K562 (cell line): Measurements from ENCODE around the gene CERCAM. TPM values are rescaled to one million over a fixed set of nuclear protein-coding genes. Genes with fewer than 3 reads are reported as not detected.

Experiments used
- ATAC-seq: fragments of 200-7000 bp; cut with Tn5 transposase; 3 replicates; pipeline ENCODE4 v1.9.1; 2020; ENCODE audit warnings: moderate library complexity
- BruUV-seq: library from RNA; stranded (reverse); fragments of 400-500 nt; replicated peaks from 2 replicates; lab custom pipeline; 2021; lab: Mats Ljungman, UMichigan
- CTCF ChIA-PET: fragments of 300-600 bp; formaldehyde crosslinking; extraction: SDS; loops from one replicate; lab custom pipeline; 2021; ENCODE audit warnings: low intra/inter-chr PET ratio; lab: Yijun Ruan, JAX
- POLR2A ChIA-PET: fragments of 300-600, 350-650 bp; sonication (Branson Sonifier 250); formaldehyde crosslinking; extraction: SDS; loops from one replicate; lab custom pipeline; 2021; ENCODE audit warnings: antibody characterized with exemption, inconsistent platforms; lab: Yijun Ruan, JAX
- DNase-seq, 4 experiments: peaks; one replicate each; pipeline versions ENCODE4 v3.0.0 to v3.0.0-alpha.2; 2011 to 2018; ENCODE audit warnings: low spot score in 3 of 4, mixed read lengths in 3 of 4; ENCODE audit errors: extremely low read depth in 1 of 4
- FAIRE-seq: peaks from 2 replicates; lab custom pipeline; 2011; peaks lifted over from hg19 to GRCh38; lab: Jason Lieb, UNC
- H2AFZ ChIP-seq: 2 replicates; pipeline ENCODE4 v1.6.0; 2011; ENCODE audit warnings: low read depth, low read length, control low read depth, inconsistent platforms
- H3K27ac ChIP-seq: fragments of 200-600 bp; 3 replicates; pipeline ENCODE4 v1.8.0; 2011; ENCODE audit warnings: low read depth, mild to moderate bottlenecking, control low read depth, inconsistent platforms, low read length, moderate library complexity, mixed read lengths; ENCODE audit errors: extremely low read depth
- H3K27me3 ChIP-seq, 2 experiments: fragments of 300-600 bp in 1 of 2; 2 replicates in 1 of 2; 3 replicates in 1 of 2; pipeline versions ENCODE4 v1.6.0 to v1.8.0; 2011; ENCODE audit warnings: inconsistent platforms in 2 of 2, low read length in 2 of 2, mild to moderate bottlenecking in 1 of 2, mixed read lengths in 1 of 2, moderate library complexity in 1 of 2; ENCODE audit not compliant: control insufficient read depth in 2 of 2, insufficient read depth in 2 of 2
- H3K36me3 ChIP-seq: fragments of 300-600 bp; 3 replicates; pipeline ENCODE4 v1.8.0; 2011; ENCODE audit warnings: mild to moderate bottlenecking, low read length, inconsistent platforms; ENCODE audit not compliant: control insufficient read depth, insufficient read depth
- H3K4me1 ChIP-seq, 2 experiments: fragments of 200-600 bp in 1 of 2; replicated peaks in 1 of 2; 2 replicates in 1 of 2; 3 replicates in 1 of 2; pipeline versions ENCODE4 v1.5.1 to v1.8.0; 2011; ENCODE audit warnings: inconsistent platforms in 2 of 2, low read length in 2 of 2, mild to moderate bottlenecking in 1 of 2, mixed read lengths in 1 of 2, moderate library complexity in 1 of 2; ENCODE audit not compliant: control insufficient read depth in 2 of 2, insufficient read depth in 2 of 2
- H3K4me2 ChIP-seq: 2 replicates; pipeline ENCODE4 v1.6.1; 2011; ENCODE audit warnings: low read length, control low read depth, inconsistent platforms, mixed read lengths; ENCODE audit not compliant: insufficient read depth
- H3K4me3 ChIP-seq: fragments of 200-600 bp; sonication (generic), shearing (Covaris generic); 2 replicates; pipeline ENCODE4 v1.5.1; 2016; ENCODE audit warnings: control low read depth, inconsistent platforms
- H3K79me2 ChIP-seq: fragments of 200-600 bp; 3 replicates; pipeline ENCODE4 v1.8.0; 2011; ENCODE audit warnings: low read length, inconsistent platforms; ENCODE audit not compliant: control insufficient read depth, insufficient read depth
- H3K9ac ChIP-seq, 2 experiments: 2 replicates each; pipeline versions ENCODE4 v1.6.0 to v1.6.1; 2011; ENCODE audit warnings: low read depth in 2 of 2, low read length in 2 of 2, control low read depth in 1 of 2, inconsistent platforms in 1 of 2, mild to moderate bottlenecking in 1 of 2, mixed read lengths in 1 of 2; ENCODE audit not compliant: insufficient read depth in 1 of 2
- H3K9me1 ChIP-seq: one replicate; pipeline ENCODE4 v1.6.0; 2011; ENCODE audit warnings: inconsistent platforms, mild to moderate bottlenecking, low read length, moderate library complexity; ENCODE audit not compliant: control insufficient read depth, insufficient read depth
- H3K9me3 ChIP-seq: replicated peaks from 2 replicates; pipeline ENCODE4 v1.5.1; 2011; ENCODE audit warnings: low read depth, low read length, inconsistent platforms; ENCODE audit not compliant: control insufficient read depth, insufficient read depth
- H4K20me1 ChIP-seq: replicated peaks from 2 replicates; pipeline ENCODE4 v1.6.1; 2011; ENCODE audit warnings: low read length, inconsistent platforms, mixed read lengths; ENCODE audit not compliant: control insufficient read depth, insufficient read depth
- BHLHE40 ChIP-seq: IDR thresholded peaks from 2 replicates; pipeline ENCODE4 v1.6.1; 2011; ENCODE audit warnings: low read length, improper control_type of control experiment
- CREB3L1 ChIP-seq: fragments of 450-650 bp; IDR thresholded peaks from 2 replicates; pipeline ENCODE4 v1.6.1; 2014; ENCODE audit warnings: low read depth, mild to moderate bottlenecking, moderate library complexity, borderline replicate concordance
- ELF2 ChIP-seq: fragments of 250-450 bp; sonication (Bioruptor Pico); IDR thresholded peaks from 2 replicates; pipeline ENCODE4 v1.5.0; 2021; ENCODE audit warnings: mild to moderate bottlenecking
- HCFC1 ChIP-seq: IDR thresholded peaks from 2 replicates; pipeline ENCODE4 v1.6.1; 2012; ENCODE audit warnings: low read depth, low read length, improper control_type of control experiment
- KDM1A ChIP-seq, 2 experiments: fragments of 450-650 bp; IDR thresholded peaks; 2 replicates each; pipeline ENCODE4 v1.6.1; 2016; ENCODE audit warnings: mild to moderate bottlenecking in 2 of 2
- MAX ChIP-seq: sonication (generic); formaldehyde crosslinking; IDR thresholded peaks from 2 replicates; pipeline ENCODE4 v1.9.0; 2022; ENCODE audit warnings: mild to moderate bottlenecking, missing genetic modification reagents
- MCM5 ChIP-seq: fragments of 450-650 bp; IDR thresholded peaks from 2 replicates; pipeline ENCODE4 v1.6.1; 2016; ENCODE audit warnings: low read depth
- RBM14 ChIP-seq: fragments of 200-400 bp; formaldehyde crosslinking; IDR thresholded peaks from 2 replicates; pipeline ENCODE4 v1.6.1; 2018; ENCODE audit warnings: low read depth, mild to moderate bottlenecking, low read length, moderate library complexity, borderline replicate concordance; ENCODE audit not compliant: insufficient read depth
- SUPT5H ChIP-seq: fragments of 450-650 bp; IDR thresholded peaks from 2 replicates; pipeline ENCODE4 v1.6.1; 2016
- TBP ChIP-seq: optimal IDR thresholded peaks from 2 replicates; pipeline ENCODE3; 2011; ENCODE audit warnings: low read depth, low read length, improper control_type of control experiment
- ZFP1 ChIP-seq: fragments of 450-650 bp; formaldehyde crosslinking; IDR thresholded peaks from 2 replicates; pipeline ENCODE4 v1.4.0; 2020; ENCODE audit warnings: mild to moderate bottlenecking, mixed read lengths
- ZFP36 ChIP-seq: fragments of 150-350 bp; IDR thresholded peaks from 2 replicates; pipeline ENCODE4 v1.6.1; 2018; ENCODE audit warnings: low read length, low read depth; ENCODE audit not compliant: partially characterized antibody
- ZNF124 ChIP-seq: sonication (generic); formaldehyde crosslinking; IDR thresholded peaks from 2 replicates; pipeline ENCODE4 v1.8.1; 2022; ENCODE audit warnings: missing genetic modification reagents
- ZNF57 ChIP-seq: fragments of 450-650 bp; formaldehyde crosslinking; IDR thresholded peaks from 2 replicates; pipeline ENCODE4 v1.4.0; 2020; ENCODE audit warnings: mild to moderate bottlenecking, moderate library complexity
- WGBS: fragments of 100-300 bp; shearing (Covaris generic); methylation state at CpG from one replicate; pipeline ENCODE4 v1.1.6; 2016; ENCODE audit warnings: low coverage, mixed read lengths; ENCODE audit not compliant: insufficient coverage; ENCODE audit errors: missing lambda C conversion rate; 5-methylcytosine and 5-hydroxymethylcytosine counted together
- in situ Hi-C: fragments of 300-500 bp; cut with MboI; formaldehyde crosslinking; loops from 4 replicates; pipeline ENCODE4 v1.15.0; 2018; ENCODE audit warnings: inconsistent platforms, mixed read lengths
- intact Hi-C: fragments of 100-400 bp; cut with micrococcal nuclease; formaldehyde crosslinking; loops from 2 replicates; pipeline ENCODE4 v1.14.2; 2022
- polyA plus RNA-seq, 8 experiments: library from polyadenylated mRNA; depleted of rRNA in 4 of 8; stranded (reverse) in 5 of 8; unstranded in 3 of 8; fragments of >200 nt; fragmentation: Nextera tagmentation in 2 of 8; fragmentation: Illumina TruSeq in 1 of 8; extraction: Ambion mirVana in 2 of 8; extraction: Trizol in 1 of 8; gene quantifications; 2 replicates each; pipeline versions ENCODE4 v1.2.1 to v1.2.3, GENCODE V29; 2011 to 2014; ENCODE audit warnings: inconsistent platforms in 1 of 8, missing spikeins in 1 of 8
- total RNA-seq, 7 experiments: library from RNA; depleted of rRNA in 6 of 7; stranded (reverse); fragments of >200 nt in 6 of 7; fragmentation: Illumina TruSeq in 2 of 7; extraction: Trizol in 2 of 7; gene quantifications; 2 replicates each; pipeline versions ENCODE4 v1.2.1 to v1.2.3, GENCODE V29; 2011 to 2021; ENCODE audit warnings: low replicate concordance in 1 of 7

Gene CERCAM
- total and polyA plus RNA-seq, 9 of the 15 experiments (the other 6 are each of a cell fraction or from before 2014, with no cell fraction given): 0.75 to 24.0 (median 18.0) TPM

GRCh38 chr9:128473104-128473503 lies 52.4 kb downstream of the CERCAM start:
- H3K4me2 ChIP-seq: no peak overlapping the region
- no peak for ATAC-seq
- 95% methylated on average over 5 of the region's 5 CpGs for WGBS

More at GRCh38 chr9:128473104-128473503, 52.4 kb downstream of the CERCAM start:
- POLR2A ChIA-PET: interaction anchor here (0.6 to 1.5 kb wide), 5 partner anchors 10 to 392 kb away, joined by 3 to 8 read pairs (median 3); partner anchors contain the start of gene GLE1
- TF ChIP-seq ZNF124 (CRISPR knock-in tag) (no peak), MAX (CRISPR knock-in tag) (0 out of 2 replicates have a peak, but pooled peaks have one; percentile 14), ZNF57 (CRISPR knock-in tag) (no peak), HCFC1 (no peak), ZFP1 (CRISPR knock-in tag) (no peak), SUPT5H (no peak), ELF2 (no peak), CREB3L1 (no peak), ZFP36 (peak; percentile 86), MCM5 (no peak), RBM14 (no peak), KDM1A (IDR thresholded peaks at IDR 0.05) (no peak), BHLHE40 (no peak), TBP (no peak)
- Histone ChIP-seq H2AFZ (no peak overlapping the region), H3K9me3 (no peaks in the 10 kb centered on the region), H3K79me2 (no peaks in the 10 kb centered on the region), H3K27ac (no peak overlapping the region), H4K20me1 (no peaks in the 10 kb centered on the region; the same call in 1 of the 2 replicates), H3K4me3 (no peak overlapping the region), H3K9me1 (peaks cover 4% of the 10 kb centered on the region), H3K4me1 (peaks cover 4 to 7% of the 10 kb centered on the region in 2 experiments; a peak in 4 of 5 replicates), H3K36me3 (peaks cover 63% of the 10 kb centered on the region), H3K27me3 (no peaks in the 10 kb centered on the region), H3K9ac (peak overlapping the region in 1 of 2 experiments; percentile 4; a peak in 1 of 4 replicates)
- CTCF ChIA-PET: no interaction called here
- BruUV-seq: no TSS peak
- no peak for FAIRE-seq
- in situ Hi-C loops: no loop called here
- DNase-seq: no peak
- intact Hi-C loops: no loop called here
